Endothelial cell of umbilical vein (primary cell): Measurements from ENCODE around the gene DHRS7B. TPM values are rescaled to one million over a fixed set of nuclear protein-coding genes. Genes with fewer than 3 reads are reported as not detected.

ENCODE experiments used
- BruUV-seq: library from RNA; stranded (reverse); fragments of 400-500 nt; replicated peaks from 2 replicates; lab custom pipeline; 2021; lab: Mats Ljungman, UMichigan
- CTCF ChIA-PET: fragments of 300-600, 350-600 bp; sonication (Branson Sonifier 250); formaldehyde crosslinking; loops from one replicate; lab custom pipeline; 2021; ENCODE audit warnings: antibody characterized with exemption, inconsistent platforms; lab: Charles Lee
- POLR2A ChIA-PET: fragments of 300-600, 350-600 bp; sonication (Branson Sonifier 250); formaldehyde crosslinking; loops from one replicate; lab custom pipeline; 2021; ENCODE audit warnings: antibody characterized with exemption, inconsistent platforms; lab: Charles Lee
- DNase-seq: peaks from one replicate; pipeline ENCODE4 v3.0.0-alpha.2; 2011; ENCODE audit warnings: low read depth, low spot score
- FAIRE-seq: peaks from 2 replicates; lab custom pipeline; 2011; peaks lifted over from hg19 to GRCh38; lab: Jason Lieb, UNC
- H2AFZ ChIP-seq: 2 replicates; pipeline ENCODE4 v1.6.0; 2012; ENCODE audit warnings: low read depth, low read length, control low read depth, inconsistent platforms
- H3K27ac ChIP-seq: 2 replicates; pipeline ENCODE4 v1.5.1; 2011; ENCODE audit warnings: low read depth, mild to moderate bottlenecking, control low read depth, low read length, moderate library complexity; ENCODE audit not compliant: insufficient read depth
- H3K27me3 ChIP-seq, 2 experiments: 2 replicates each; pipeline versions ENCODE4 v1.6.0 to v1.6.1; 2011; ENCODE audit warnings: low read length in 2 of 2, mixed read lengths in 1 of 2; ENCODE audit not compliant: control insufficient read depth in 2 of 2, insufficient read depth in 2 of 2
- H3K36me3 ChIP-seq, 2 experiments: 2 replicates in 1 of 2; 3 replicates in 1 of 2; pipeline ENCODE4 v1.5.1; 2011; ENCODE audit warnings: low read length in 2 of 2, mild to moderate bottlenecking in 1 of 2, moderate library complexity in 1 of 2; ENCODE audit not compliant: control insufficient read depth in 2 of 2, insufficient read depth in 2 of 2; ENCODE audit errors: extremely low read depth in 1 of 2
- H3K4me1 ChIP-seq: 3 replicates; pipeline ENCODE4 v1.5.1; 2011; ENCODE audit warnings: mild to moderate bottlenecking, low read length; ENCODE audit not compliant: control insufficient read depth, insufficient read depth; ENCODE audit errors: extremely low read depth
- H3K4me2 ChIP-seq: 2 replicates; pipeline ENCODE4 v1.6.1; 2011; ENCODE audit warnings: low read length, control low read depth, mixed read lengths; ENCODE audit not compliant: insufficient read depth
- H3K4me3 ChIP-seq, 3 experiments: fragments of 200-600 bp in 1 of 3; sonication (generic), shearing (Covaris generic) in 1 of 3; replicated peaks in 1 of 3; 2 replicates each; pipeline ENCODE4 v1.5.1; 2011 to 2016; ENCODE audit warnings: control low read depth in 3 of 3, low read length in 3 of 3, mild to moderate bottlenecking in 2 of 3, inconsistent platforms in 1 of 3, low read depth in 1 of 3, moderate library complexity in 1 of 3; ENCODE audit not compliant: insufficient read depth in 1 of 3
- H3K79me2 ChIP-seq: 2 replicates; pipeline ENCODE4 v1.6.0; 2012; ENCODE audit warnings: low read length, inconsistent platforms; ENCODE audit not compliant: control insufficient read depth, insufficient read depth
- H3K9ac ChIP-seq: replicated peaks from 2 replicates; pipeline ENCODE3; 2011; ENCODE audit warnings: low read length, control low read depth; ENCODE audit not compliant: insufficient read depth; ENCODE audit errors: extremely low read depth
- H3K9me1 ChIP-seq: replicated peaks from 3 replicates; pipeline ENCODE4 v1.6.0; 2011; ENCODE audit warnings: mild to moderate bottlenecking, low read length; ENCODE audit not compliant: control insufficient read depth, insufficient read depth; ENCODE audit errors: extremely low read depth
- H3K9me3 ChIP-seq: replicated peaks from 2 replicates; pipeline ENCODE4 v1.5.1; 2012; ENCODE audit warnings: low read length, inconsistent platforms; ENCODE audit not compliant: control insufficient read depth, insufficient read depth
- H4K20me1 ChIP-seq: replicated peaks from 2 replicates; pipeline ENCODE3; 2011; ENCODE audit warnings: mild to moderate bottlenecking, low read length; ENCODE audit not compliant: control insufficient read depth, insufficient read depth; ENCODE audit errors: extremely low read depth
- CTCF ChIP-seq, 2 donors: IDR thresholded peaks; 1 replicate in 1 of 2; 2 replicates in 1 of 2; pipeline ENCODE4 v1.5.1; 2011; ENCODE audit warnings: low read length in 2 of 2, mild to moderate bottlenecking in 2 of 2, moderate library complexity in 2 of 2, control low read depth in 1 of 2, inconsistent platforms in 1 of 2, low read depth in 1 of 2; ENCODE audit not compliant: insufficient read depth in 1 of 2; ENCODE audit errors: extremely low read depth in 1 of 2
- EZH2 ChIP-seq: IDR thresholded peaks from 2 replicates; pipeline ENCODE4 v1.6.1; 2012; ENCODE audit warnings: borderline replicate concordance, low read depth, mild to moderate bottlenecking, moderate library complexity, low read length, inconsistent platforms; ENCODE audit not compliant: severe bottlenecking
- FOS ChIP-seq: IDR thresholded peaks from 2 replicates; pipeline ENCODE4 v1.6.1; 2011; ENCODE audit warnings: mild to moderate bottlenecking, low read length, moderate library complexity, borderline replicate concordance; ENCODE audit not compliant: insufficient read depth
- GATA2 ChIP-seq: IDR thresholded peaks from 2 replicates; pipeline ENCODE4 v1.7.0; 2011; ENCODE audit warnings: low read depth, mild to moderate bottlenecking, moderate library complexity, mixed read lengths, low read length; ENCODE audit not compliant: insufficient read length, insufficient read depth
- JUN ChIP-seq: IDR thresholded peaks from 2 replicates; pipeline ENCODE4 v1.6.1; 2011; ENCODE audit warnings: borderline replicate concordance, low read depth; ENCODE audit not compliant: insufficient read length, insufficient read depth
- MAX ChIP-seq: IDR thresholded peaks from 2 replicates; pipeline ENCODE4 v1.6.1; 2011; ENCODE audit not compliant: insufficient read depth, insufficient read length
- MYC ChIP-seq: IDR thresholded peaks from one replicate; pipeline ENCODE4 v1.6.1; 2011; ENCODE audit warnings: mild to moderate bottlenecking, low read depth, low read length
- POLR2A ChIP-seq: IDR thresholded peaks from 2 replicates; pipeline ENCODE4 v1.6.1; 2012; ENCODE audit warnings: low read depth, mild to moderate bottlenecking, control low read depth, low read length
- POLR2AphosphoS5 ChIP-seq: IDR thresholded peaks from 2 replicates; pipeline ENCODE4 v1.6.1; 2012; ENCODE audit warnings: low read depth, mild to moderate bottlenecking, control low read depth, low read length, moderate library complexity; ENCODE audit not compliant: insufficient read depth
- dilution Hi-C: fragments of 300-500 bp; cut with MboI; formaldehyde crosslinking; loops from one replicate; pipeline ENCODE4 v1.15.0; 2019; ENCODE audit warnings: low sequenced_read_pairs; ENCODE audit not compliant: extremely low pct_ligation_motif_present
- intact Hi-C: fragments of 100-400 bp; cut with micrococcal nuclease; formaldehyde crosslinking; loops from one replicate; pipeline ENCODE4 v1.10.0; 2022
- polyA plus RNA-seq, 4 experiments: library from polyadenylated mRNA; depleted of rRNA in 3 of 4; stranded (reverse) in 3 of 4; unstranded in 1 of 4; fragments of >200 nt; gene quantifications; 2 replicates each; pipeline versions ENCODE4 v1.2.1 to v1.2.3, GENCODE V29; 2011 to 2012; ENCODE audit warnings: missing spikeins in 1 of 4
- total RNA-seq: library from RNA; stranded (reverse); gene quantifications from 2 replicates; pipeline ENCODE4 v1.2.3, GENCODE V29; 2021

Gene DHRS7B
- total and polyA plus RNA-seq, 2 donors (not counting 3 experiments of a cell fraction or from before 2014, with no cell fraction given), result 14.0 to 28.1 TPM

- dilution Hi-C loops (no loop called here), intact Hi-C loops (no loop called here)
- H3K4me3 ChIP-seq, result no peak overlapping the region
- peaks cover 2 to 10% of the 10 kb centered on the region in 2 experiments for H3K36me3 ChIP-seq
- CTCF ChIA-PET, result interaction anchor here (1.8 kb wide), 1 partner anchor 72 kb away, joined by 4 read pairs; no protein-coding TSS in a partner anchor
- H4K20me1 ChIP-seq, result no peaks in the 10 kb centered on the region
- no peak overlapping the region for H3K27ac ChIP-seq
- no TSS peak for BruUV-seq
- H3K9me3 ChIP-seq, result no peaks in the 10 kb centered on the region
- H3K9me1 ChIP-seq, result no peaks in the 10 kb centered on the region
- FAIRE-seq, result no peak
- DNase-seq, result no peak
- H3K27me3 ChIP-seq, result no peaks in the 10 kb centered on the region
- H2AFZ ChIP-seq, result no peak overlapping the region
- no peaks in the 10 kb centered on the region for H3K4me1 ChIP-seq
- TF ChIP-seq FOS (no peak), CTCF (IDR thresholded peaks at IDR 0.05; ENCODE audit: extremely low read depth in 1 of 2, insufficient read depth in 1 of 2, low read depth in 1 of 2, low read length in 2 of 2) (no peak), MYC (no peak), EZH2 (no peak), MAX (no peak), JUN (no peak), GATA2 (no peak), POLR2A (no peak), POLR2AphosphoS5 (no peak)
- H3K79me2 ChIP-seq, result peaks cover 78% of the 10 kb centered on the region
- H3K9ac ChIP-seq, result no peak overlapping the region
- no peak overlapping the region for H3K4me2 ChIP-seq
- POLR2A ChIA-PET, result no interaction called here
Observed at GRCh38 chr17:21201298-21201595, 74.5 kb downstream of the DHRS7B start.
